ENCODE measurements around the gene PAXX.

The PAXX gene

DNA sequence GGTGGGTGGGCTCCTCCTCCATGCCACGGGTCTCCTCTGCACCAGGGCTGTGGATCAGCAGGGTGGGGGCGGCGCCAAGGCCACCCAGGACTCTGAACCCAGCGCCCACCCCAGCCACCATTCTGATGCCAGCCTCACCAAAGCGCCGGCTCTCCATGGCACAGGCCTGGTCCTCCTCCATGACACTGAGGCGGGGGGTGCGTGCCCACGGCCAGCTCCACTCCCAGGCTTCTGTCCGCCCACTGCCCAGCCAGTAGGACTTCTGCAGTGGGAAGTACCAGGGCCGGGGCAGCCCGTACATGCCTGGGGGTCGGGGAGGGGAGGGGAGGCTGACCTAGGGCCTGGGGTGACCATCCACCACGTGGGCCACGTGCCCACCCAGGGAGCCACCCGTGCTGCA, 24.2 kb downstream of the PAXX start:
- in situ Hi-C loops (cut with HindIII; ENCODE audit: low sequenced_read_pairs), result no loop called here

DNA sequence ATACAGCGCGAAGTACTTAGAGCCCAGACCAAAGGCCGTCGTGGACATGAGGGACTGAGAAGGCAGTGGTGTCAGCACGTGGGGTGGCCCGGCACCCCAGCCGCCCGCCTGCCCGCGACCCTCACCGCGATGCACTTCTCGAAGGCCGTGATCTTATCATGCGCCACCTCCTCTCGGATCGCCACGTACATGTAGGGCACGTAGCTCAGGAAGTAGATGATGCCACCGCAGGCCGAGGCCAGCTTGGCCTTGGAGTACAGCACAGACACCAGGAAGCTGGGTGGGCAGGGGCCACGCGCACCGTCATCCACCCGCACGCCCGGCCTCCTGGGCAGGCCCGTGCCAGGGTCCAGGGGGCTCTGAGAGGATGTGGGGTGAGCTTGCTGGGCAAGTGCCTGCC, 24.8 kb downstream of the PAXX start:
- in situ Hi-C loops (cut with HindIII; ENCODE audit: low sequenced_read_pairs), result no loop called here

DNA sequence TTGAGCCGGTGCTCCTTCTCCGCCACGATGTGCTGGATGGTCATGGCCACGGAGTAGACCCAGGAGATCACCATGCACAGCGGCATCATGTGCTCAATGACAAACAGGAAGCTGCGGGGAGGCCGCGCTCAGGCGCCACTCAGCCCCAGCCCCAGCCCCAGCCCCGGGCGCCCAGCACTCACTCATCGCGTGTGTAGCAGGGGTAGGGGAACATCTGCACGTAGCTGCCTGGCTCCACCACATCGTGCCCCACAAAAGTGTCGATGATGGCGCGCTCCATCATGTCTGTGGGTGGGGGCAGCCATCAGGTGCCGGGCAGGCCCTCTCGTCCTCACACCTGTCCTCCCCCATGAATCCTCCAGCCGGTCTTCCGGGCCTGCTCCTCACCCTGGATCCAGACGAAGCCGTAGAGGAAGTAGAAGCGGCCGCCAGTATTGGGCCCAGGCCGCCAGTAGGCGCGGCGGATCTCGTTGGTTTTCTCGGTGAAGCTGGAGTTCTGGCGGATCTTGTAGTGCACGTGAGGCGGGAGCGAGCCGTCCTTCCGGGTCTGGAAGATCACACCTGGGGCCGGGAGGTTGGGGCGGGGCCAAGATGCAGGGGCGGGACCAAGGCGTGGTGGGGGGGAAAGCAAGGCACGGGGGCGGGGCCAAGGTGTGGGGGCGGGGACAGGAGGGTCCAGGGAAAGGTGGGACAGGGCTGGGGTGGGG, 25.7 kb downstream of the PAXX start:
- in situ Hi-C loops (cut with HindIII; ENCODE audit: low sequenced_read_pairs), result no loop called here

DNA sequence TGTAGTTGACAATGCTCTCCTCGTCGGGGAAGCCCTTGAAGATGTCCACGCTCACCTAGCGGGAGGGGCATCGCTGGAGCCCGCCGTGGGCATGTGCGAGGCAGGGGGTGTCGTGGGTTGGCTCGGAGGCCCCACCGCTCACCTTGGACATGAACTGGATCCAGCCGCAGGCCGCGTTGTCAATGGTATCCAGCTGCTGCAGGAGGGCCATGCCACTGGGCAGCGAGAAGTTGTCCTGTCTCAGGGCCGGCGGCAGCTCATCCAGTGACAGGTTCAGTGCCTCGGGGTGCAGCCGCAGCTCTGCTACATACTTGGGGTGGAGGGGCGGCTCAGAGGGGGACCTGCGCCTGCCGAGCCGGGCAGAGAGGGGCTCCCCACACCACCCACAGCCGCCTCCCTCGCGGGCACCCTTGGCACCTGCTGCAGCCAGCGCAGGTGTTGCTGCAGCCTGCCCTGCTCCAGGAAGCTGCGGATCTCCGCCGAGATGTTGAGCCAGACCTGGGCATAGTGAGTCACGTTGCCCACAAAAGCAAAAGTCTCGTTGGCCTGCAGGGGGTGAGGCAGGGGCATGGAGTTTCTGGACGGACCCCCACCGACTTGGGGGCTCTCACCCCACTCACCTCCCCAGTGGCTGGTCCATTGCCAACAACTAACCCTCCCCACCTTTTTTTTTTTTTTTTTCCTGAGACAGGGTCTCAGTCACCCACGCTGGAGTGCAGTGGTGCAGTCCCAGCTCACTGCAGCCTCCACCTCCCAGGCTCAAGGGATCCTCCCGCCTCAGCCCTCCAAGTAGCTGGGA, 26.7 kb downstream of the PAXX start:
- in situ Hi-C loops (cut with HindIII; ENCODE audit: low sequenced_read_pairs), result no loop called here

DNA sequence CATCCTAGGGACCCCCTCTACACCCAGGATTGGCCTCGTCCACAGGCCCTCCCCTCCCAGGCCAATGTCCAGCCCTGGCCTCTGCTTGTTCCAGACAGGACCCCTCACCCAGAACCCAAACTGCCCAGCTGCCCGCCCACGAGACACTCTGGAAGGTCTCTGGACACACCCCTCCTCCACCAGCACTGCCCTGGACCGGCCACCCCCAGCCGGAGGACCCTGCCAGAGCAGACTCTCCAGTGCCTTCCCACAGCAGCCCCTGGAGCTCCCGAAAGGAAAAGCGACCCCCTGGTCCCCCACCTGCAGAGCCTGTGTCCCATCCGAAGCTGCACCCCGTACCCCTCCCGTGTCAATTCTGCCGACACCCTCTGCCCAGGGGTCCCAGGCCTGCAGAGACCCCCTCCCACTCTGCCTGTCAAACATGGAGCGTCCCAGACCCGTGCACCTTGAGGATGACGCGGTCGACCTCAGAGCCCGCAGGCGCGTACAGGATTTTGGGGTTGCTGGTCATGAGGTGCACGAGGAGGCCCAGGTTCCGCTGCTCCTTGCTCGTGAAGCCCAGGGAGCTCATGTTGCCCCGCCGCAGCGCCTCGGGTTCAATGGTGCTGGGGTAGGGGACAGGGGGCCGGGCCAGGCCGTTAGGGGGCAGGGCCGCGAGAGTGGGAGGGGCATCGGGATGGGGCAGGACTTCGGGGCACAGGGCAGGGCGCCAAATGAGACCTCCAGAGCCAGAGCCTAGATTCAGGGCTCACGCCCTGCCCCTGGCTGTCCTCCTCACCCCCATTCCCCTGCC, 27.9 kb downstream of the PAXX start:
- in situ Hi-C loops (cut with HindIII; ENCODE audit: low sequenced_read_pairs), result no loop called here

DNA sequence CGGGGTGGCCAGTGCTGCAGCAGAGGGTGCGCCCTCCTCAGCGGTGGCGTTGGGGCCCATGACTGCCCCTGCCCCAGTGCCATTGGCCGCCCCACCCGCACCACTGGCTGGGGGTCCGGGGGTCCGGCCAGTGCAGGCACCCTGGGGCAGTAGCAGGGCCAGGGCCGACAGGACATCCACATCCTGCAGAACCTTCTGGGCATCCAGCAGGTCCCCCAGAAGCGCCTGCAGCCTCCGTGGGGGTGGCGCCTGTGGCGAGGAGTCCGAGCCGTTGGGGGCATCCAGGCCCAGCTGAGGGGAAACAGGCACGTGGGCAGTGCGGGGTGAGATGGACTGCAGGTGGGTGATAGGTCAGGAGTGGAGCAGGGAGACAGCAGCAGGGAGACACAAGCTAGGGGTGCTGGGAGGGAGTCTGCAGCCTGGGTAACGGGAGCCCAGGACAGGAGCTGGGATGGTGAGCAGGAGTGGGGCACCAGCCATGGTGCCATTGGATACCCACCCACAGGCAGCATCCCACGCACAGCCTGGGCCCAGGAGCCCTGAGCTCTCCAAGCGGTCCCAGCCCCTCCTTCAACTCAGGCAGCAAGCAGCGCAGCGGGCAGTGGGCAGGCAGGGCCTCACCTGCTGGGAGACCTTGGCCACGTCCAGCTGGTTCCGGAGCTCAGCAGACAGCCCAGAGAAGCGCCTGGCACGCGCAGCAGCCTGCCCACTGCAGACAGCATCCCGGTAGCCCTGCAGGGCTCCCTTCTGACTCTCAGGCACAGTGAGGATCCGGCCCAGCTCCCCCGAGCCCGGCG, 28.7 kb downstream of the PAXX start:
- in situ Hi-C loops (cut with HindIII; ENCODE audit: low sequenced_read_pairs), result no loop called here

DNA sequence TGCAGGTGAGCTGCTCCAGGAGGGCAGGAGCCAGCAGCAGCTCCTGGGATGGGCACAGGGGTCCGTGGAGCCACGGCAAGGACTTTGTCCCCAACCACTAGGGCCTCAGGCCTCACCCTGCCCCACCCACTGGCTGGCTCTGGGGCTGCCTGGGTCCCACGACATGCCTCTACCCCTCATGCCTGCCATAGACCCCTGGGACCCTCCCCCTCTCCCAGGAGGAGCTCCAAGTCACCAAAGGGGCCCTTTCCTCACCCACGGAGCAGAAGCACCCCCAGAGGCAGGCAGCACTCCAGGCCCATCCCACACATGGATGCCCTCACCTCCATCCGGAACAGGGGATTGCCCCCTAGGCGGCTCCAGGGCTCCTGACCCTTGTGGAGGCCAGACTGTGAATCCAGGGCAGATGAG, 29.4 kb downstream of the PAXX start:
- in situ Hi-C loops (cut with HindIII; ENCODE audit: low sequenced_read_pairs), result no loop called here

DNA sequence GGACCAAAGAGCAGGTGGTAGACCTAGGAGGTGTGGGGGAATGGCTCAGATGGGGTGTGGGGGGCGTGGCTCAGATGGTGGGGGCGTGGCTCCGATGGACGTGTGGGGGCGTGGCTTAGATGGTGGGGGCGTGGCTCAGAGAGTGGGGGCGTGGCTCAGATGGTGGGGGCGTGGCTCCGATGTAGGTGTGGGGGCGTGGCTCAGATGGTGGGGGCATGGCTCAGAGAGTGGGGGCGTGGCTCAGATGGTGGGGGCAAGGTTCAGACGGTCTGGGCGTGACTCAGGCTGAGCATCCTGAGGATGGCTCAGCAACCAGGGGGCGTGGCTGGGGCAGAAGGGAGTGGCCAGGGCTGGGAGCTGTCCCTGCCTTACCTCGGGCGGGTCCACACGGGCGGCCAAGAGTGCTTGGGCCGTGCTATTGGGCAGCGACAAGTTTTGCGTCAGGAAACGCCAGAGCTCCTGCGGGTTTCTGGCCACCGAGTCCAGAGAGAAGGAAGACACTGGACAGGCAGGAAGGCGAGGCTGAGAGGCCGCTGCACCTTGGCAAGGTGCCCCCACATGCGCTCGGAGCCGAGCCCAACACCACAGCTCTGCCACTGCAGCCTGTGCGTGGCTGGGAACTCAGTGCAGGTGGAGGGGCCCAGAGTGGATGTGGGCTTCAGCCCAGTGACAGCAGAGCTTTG, 29.9 kb downstream of the PAXX start:
- in situ Hi-C loops (cut with HindIII; ENCODE audit: low sequenced_read_pairs), result no loop called here

DNA sequence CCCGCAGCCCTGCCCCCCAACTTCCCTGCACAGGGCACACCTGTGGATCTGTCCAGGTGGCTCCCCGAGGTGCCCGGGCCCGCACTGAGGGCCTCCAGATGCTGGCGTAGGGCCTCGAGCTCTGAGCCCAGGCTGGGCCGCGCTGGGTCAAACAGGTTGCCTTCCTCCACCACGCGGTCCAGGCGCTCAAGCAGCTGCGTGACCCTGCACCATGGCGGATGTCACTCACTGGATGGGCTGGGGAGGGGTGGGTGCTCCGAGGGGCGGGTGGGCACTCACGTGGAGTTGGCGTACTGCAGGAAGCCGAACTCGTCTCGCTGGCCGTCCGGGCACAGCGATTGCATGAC, 30.4 kb downstream of the PAXX start:
- in situ Hi-C loops (cut with HindIII; ENCODE audit: low sequenced_read_pairs), result no loop called here

DNA sequence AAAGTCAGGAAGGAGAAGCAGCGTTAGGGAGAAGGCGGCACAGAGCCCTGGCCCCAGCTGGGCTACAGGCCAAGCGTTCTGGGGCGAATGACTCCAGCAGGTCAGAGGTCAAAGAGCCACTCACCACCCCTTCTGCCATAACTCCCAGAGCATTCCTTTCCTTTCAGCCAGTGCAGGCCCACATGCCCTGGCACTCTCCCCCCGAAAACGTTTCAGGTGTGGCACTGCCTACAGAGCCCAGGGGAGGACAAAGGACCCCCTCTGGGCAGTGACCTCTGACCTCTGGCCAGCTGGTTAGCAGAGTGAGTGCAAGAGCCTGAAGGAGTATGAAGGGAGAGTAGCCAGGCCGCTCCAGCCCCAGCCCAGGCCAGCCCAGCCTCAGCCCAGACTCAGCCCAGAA, 30.9 kb downstream of the PAXX start:
- in situ Hi-C loops (cut with HindIII; ENCODE audit: low sequenced_read_pairs), result no loop called here

DNA sequence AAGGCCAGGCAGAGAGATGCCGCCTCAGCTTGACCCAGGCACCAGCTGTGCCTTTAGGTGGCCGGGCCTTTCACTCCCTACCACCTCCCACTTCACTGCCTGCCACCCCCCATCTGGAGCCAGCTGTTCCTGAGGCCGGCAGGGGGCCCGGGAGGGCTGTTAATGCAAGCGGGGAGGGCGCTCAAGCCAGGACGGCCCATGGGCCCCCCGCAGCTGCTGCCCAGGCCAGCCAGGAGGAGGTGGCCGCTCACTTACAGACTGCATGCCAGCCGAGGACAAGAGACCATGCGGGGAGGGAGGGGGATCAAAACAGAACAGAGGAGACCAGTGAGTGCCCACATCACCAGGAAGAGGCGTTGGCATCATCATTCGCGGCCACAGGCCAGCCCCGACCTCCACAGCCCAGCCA, 31.4 kb downstream of the PAXX start:
- in situ Hi-C loops (cut with HindIII; ENCODE audit: low sequenced_read_pairs), result no loop called here

DNA sequence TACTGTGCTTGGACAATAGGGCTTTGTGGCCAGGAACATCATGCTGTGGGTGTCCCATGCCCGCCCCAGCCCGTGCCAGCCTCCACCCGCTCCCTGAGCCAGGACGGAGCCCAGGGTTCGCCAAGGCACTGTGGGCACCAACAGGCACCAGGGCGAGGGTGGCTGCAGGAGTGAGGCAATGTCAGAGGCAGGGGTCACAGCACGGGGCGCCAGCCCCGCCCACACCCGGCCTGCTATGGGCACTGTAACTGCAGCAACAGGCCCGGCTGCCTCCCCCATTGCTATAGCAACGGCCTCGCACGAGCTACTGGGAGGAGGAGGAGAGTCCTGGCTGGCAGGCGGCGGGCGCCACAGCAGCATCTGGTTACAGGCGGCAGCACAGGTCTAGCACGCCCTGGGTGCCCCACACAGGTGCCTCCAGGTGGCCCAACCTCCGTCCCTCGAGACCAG, 33.3 kb downstream of the PAXX start:
- in situ Hi-C loops (cut with HindIII; ENCODE audit: low sequenced_read_pairs), result loop anchor here (25.0 kb wide), 1 partner anchor 213 kb away; the partner anchor contains the start of gene RABL6

DNA sequence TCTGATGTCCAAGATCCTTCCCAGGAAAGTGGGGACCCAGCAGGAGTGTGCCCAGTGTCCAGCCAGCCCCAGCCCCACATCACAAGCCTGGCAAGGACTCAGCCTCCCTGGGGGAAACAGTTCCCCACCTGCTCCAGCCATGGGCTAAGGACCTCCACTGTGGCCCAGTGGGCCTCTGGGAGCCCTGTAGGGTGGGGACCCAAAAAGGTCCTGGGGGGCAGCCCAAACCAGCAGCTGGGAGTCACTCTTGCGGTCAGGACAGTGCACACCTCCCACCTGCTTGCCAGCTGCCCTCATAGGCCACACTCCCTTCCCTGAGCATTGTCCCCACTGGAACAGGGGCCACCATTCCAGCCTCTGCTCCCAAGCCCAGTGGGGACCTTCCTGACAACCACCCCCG, 34.2 kb downstream of the PAXX start:
- in situ Hi-C loops (cut with HindIII; ENCODE audit: low sequenced_read_pairs), result loop anchor here (25.0 kb wide), 1 partner anchor 214 kb away; the partner anchor contains the start of gene RABL6

DNA sequence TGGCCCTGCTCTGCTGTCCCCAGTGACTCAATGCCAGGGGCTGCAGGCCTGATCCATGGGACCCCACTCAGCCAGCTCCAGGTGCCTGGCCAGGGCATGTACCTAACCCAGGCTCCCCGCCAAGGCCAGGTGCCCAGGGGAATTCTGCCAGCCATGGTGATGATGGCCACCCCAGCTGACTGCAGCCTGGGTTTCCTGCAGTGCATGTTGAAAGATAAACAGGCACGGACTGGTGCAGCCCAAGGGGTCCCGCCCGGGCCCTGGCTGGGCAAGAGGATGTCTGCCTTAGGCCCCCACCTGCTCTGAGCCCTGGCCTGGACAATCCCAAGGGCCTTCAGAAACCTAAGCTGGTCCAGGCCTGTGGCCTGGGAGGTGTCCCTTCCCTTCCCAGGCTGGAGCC, 34.6 kb downstream of the PAXX start:
- in situ Hi-C loops (cut with HindIII; ENCODE audit: low sequenced_read_pairs), result loop anchor here (25.0 kb wide), 1 partner anchor 215 kb away; the partner anchor contains the start of gene RABL6

DNA sequence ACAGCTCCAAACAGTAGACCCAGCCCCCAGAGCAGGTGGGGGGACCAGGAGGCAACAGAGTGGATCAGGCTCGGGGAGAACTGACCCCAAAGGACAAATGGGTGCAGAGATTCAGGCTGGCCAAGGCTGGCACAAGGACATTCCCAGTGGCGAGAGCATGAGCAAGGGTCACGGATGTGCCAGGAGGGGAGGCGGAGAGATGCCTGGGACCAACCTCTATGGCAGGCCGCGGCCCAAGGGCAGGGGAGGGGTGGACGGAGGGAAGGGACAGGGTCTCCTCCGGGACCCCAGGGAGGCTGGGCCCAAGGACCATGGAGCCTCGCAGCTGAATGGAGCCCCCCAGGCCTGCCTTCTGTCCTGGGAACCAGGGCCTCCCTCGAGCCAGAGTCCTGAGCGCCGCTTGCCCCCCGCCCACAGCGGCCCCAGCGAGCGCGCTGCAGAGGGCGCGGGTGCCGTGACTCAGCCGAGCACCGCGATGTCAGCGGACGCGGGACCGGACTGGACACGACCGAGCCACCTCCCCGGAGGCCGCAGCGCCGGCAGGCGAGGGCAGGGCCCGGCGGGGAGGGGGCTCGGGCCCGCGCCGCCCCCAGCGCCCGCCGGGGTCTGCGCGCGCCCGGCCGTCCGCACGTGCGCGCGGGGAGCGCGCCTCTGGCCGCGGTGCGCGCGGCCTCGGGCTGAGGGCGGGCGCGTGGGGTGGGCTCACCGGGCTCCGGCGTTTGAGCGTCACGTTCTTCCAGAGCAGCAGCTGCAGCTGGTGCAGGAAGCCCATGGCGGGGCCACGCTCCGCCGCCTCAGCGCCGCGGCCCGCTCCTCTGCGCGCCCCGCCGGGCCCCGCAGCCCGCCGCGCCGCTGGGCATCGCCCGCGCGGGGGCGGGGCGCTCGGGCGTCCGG, 35.4 kb downstream of the PAXX start, which contains the start of gene ABCA2:
ABCA2 (minus strand) TSS at position 869 of the 894 bp plus-strand sequence; CDS start at position 772, 97 bp downstream.
- in situ Hi-C loops (cut with HindIII; ENCODE audit: low sequenced_read_pairs), result loop anchor here (25.0 kb wide), 1 partner anchor 215 kb away; the partner anchor contains the start of gene RABL6

DNA sequence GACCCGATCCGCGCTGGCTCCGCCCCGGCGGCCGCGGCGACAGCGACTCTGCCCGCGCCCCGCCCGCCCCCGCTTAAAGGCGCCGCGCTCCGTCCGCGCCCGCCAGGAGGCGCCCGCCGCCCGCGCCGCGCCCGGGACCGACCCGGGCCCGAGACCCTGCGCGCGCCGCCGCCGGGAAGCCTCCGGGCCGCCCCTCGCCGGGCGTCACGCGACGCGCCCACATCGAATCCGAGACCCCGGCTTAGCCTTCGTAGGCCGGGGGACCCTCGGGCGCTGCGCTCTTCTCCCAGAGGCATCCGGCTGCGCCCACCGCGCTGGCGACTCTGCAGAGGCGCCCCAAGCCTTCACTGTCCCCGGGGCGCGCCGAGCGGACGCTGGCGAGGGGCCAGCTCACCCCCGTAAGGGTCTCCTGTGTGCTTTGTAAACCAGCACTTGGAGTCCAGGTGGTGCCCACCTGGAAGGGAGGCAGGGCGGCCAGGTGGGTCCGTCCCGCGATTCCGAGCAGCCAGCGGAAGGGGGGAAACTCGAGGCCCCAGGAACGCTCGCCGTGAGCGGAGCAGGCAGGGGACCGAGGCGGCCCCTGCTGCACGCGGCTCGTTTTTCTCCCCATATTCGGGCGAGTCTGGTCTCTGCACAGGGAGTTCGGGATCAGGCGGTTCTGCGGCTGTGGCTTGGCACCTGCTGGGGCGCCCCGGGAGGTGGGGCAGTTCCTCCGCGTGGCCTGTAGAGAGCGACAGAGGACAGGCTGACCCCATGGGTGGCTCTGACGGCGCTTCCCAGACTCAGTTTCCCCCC, 36.2 kb downstream of the PAXX start:
- in situ Hi-C loops (cut with HindIII; ENCODE audit: low sequenced_read_pairs), result loop anchor here (25.0 kb wide), 1 partner anchor 216 kb away; the partner anchor contains the start of gene RABL6

DNA sequence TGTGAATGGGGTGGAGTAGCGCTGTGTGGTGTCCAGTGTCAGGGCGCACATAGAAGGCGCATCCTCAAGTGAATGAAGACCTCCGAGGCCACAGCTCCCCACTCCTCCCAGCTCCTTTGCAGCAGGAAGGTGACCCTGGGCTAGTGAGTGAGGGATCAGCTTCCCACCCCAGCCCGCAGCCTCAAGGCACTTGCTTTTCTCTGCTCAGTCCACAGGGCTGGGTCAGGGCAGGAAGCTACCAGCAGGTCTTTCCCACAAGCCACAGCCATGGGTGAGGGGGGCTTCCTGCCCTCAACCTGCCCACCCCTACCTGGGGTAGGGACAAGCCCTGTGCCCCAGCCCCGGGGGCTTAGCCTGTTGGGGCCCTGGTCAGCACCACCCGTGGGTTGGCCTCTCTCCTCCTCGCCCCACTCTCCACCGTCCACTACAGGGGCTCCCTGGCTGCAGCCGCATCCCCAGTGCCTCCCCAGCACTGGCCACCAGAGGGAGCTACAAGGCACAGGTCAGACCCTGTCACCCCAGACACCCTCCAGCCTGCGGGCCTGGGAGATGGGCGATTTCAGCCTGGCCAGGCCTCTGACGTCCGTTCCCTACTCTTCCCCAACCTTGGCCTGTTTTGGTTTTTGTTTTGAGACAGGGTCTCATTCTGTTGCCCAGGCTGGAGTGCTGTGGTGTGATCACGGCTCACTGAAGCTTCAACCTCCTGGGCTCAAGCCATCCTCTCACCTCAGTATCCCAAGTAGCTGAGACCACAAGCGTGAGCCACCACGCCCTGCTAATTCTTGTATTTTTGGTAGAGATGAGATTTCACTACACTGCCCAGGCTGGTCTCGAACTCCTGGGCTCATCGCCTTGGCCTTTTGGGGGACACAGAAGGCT, 37.1 kb downstream of the PAXX start:
- in situ Hi-C loops (cut with HindIII; ENCODE audit: low sequenced_read_pairs), result loop anchor here (25.0 kb wide), 1 partner anchor 217 kb away; the partner anchor contains the start of gene RABL6

Data from DLD1 (cell line).